Body of pancreas (tissue), 4 donors: Measurements from ENCODE around the gene GTF2F2. TPM values are rescaled to one million over a fixed set of nuclear protein-coding genes. Genes with fewer than 3 reads are reported as not detected.

Experiments used
- ATAC-seq: fragments of 150-250 bp; one replicate; pipeline ENCODE4 v1.9.1; 2016
- DNase-seq, 4 donors: peaks; one replicate each; pipeline ENCODE4 v3.0.0-alpha.2; 2019
- H3K27ac ChIP-seq, 4 donors: fragments of 200-600 bp; sonication (generic); 1 replicate in 3 of 4; 2 replicates in 1 of 4; pipeline versions ENCODE4 v1.5.1 to v1.6.1; 2016 to 2019; ENCODE audit warnings: mild to moderate bottlenecking in 1 of 4, mixed read lengths in 1 of 4, moderate library complexity in 1 of 4
- H3K27me3 ChIP-seq, 2 donors: fragments of 200-600 bp; sonication (generic); one replicate each; pipeline ENCODE4 v1.6.0; 2016; ENCODE audit warnings: mild to moderate bottlenecking in 1 of 2
- H3K36me3 ChIP-seq, 2 donors: fragments of 200-600 bp; sonication (generic); replicated peaks in 1 of 2; 2 replicates each; pipeline ENCODE4 v1.5.1; 2016; ENCODE audit warnings: low read depth in 2 of 2; ENCODE audit not compliant: insufficient read depth in 1 of 2
- H3K4me1 ChIP-seq: fragments of 200-600 bp; sonication (generic); one replicate; pipeline ENCODE4 v1.6.0; 2016
- H3K4me3 ChIP-seq, 2 donors: fragments of 200-600 bp; sonication (generic); 1 replicate in 1 of 2; 2 replicates in 1 of 2; pipeline ENCODE4 v1.5.1; 2016 to 2019
- H3K9me3 ChIP-seq, 3 donors: fragments of 200-600 bp; sonication (generic); 1 replicate in 2 of 3; 2 replicates in 1 of 3; pipeline ENCODE4 v1.5.1; 2016
- CTCF ChIP-seq, 7 experiments: fragments of 450-650 bp in 4 of 7; fragments of 200-600 bp in 3 of 7; sonication (generic) in 3 of 7; IDR thresholded peaks; one replicate each; pipeline ENCODE4 v1.5.1; 2016 to 2019; ENCODE audit warnings: antibody characterized with exemption in 7 of 7
- POLR2A ChIP-seq, 3 donors: fragments of 450-650 bp; IDR thresholded peaks; one replicate each; pipeline ENCODE4 v1.6.1; 2016; ENCODE audit warnings: antibody characterized with exemption in 3 of 3, mild to moderate bottlenecking in 2 of 3
- WGBS, 2 donors: methylation state at CpG; one replicate each; pipeline ENCODE4 v1.1.5; 2017; 5-methylcytosine and 5-hydroxymethylcytosine counted together
- intact Hi-C: fragments of 100-400 bp; cut with DNase I; formaldehyde crosslinking; loops from one replicate; pipeline ENCODE4 v1.15.1; 2023
- total RNA-seq, 2 donors: library from RNA; depleted of rRNA; stranded (reverse); fragments of >200 nt; gene quantifications; one replicate each; pipeline ENCODE4 v1.1.0, GENCODE V29; 2016

GTF2F2 gene
- total RNA-seq, 2 donors from 2014 or later, result 5.9 to 9.6 TPM

- Histone ChIP-seq H3K4me1 (no peaks in the 10 kb centered on the region), H3K9me3 (no peaks in the 10 kb centered on the region), H3K27me3 (no peaks in the 10 kb centered on the region), H3K27ac (no peak overlapping the region), H3K4me3 (no peak overlapping the region), H3K36me3 (no peaks in the 10 kb centered on the region)
- intact Hi-C loops, result no loop called here
- ATAC-seq (no peak), DNase-seq (no peak)
- TF ChIP-seq CTCF (IDR thresholded peaks at IDR 0.05) (no peak), POLR2A (IDR thresholded peaks at IDR 0.05) (no peak)
- 100% methylated on average over 1 of the region's 1 CpG for WGBS, 2 donors
Measured at GRCh38 chr13:45255247-45255987, 135.1 kb downstream of the GTF2F2 start.

GRCh38 chr13:45256254-45256653 is 135.9 kb downstream of the GTF2F2 start:
- no peaks in the 10 kb centered on the region for H3K36me3 ChIP-seq
- intact Hi-C loops, result no loop called here
- no peaks in the 10 kb centered on the region for H3K27me3 ChIP-seq
- H3K4me3 ChIP-seq, result no peak overlapping the region
- DNase-seq (no peak), ATAC-seq (no peak)
- no peaks in the 10 kb centered on the region for H3K4me1 ChIP-seq
- WGBS, 2 donors, result 80 to 94% methylated on average over 1 of the region's 1 CpG
- no peaks in the 10 kb centered on the region for H3K9me3 ChIP-seq
- no peak for TF ChIP-seq POLR2A (IDR thresholded peaks at IDR 0.05)
- H3K27ac ChIP-seq, result no peak overlapping the region

DNA sequence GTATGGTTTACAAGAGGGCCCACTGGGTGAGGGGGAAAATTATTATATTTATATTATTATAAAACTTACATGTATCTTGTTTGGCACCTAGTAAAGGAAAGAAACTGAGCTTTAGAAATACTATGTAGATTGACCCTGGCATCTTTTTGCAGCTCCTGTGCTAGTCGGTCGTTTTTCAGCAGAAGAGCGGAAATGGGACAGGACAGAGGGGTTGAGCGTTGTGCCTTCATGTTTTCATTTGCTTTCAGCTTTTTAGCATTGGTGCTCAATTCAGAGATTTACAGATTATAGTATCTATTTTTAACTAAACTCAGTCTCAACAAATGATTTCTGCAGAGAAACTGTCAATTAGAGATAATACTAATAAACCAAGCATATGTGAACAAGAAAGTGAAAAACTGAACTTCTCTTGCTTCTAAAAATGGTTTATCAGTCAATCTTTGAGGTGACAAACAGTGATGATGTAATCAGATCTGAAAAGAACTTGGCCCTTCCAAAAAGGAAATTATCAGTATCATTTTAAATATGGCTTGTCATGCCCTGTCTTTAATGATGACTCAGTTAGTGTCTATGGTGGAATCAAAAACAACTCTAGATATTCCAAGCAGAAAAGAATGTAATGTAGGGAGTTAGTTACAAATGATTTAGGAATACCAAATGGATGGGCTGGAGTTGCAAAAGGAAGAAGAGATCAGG is 137.5 kb downstream of the GTF2F2 start:
- ATAC-seq (no peak), DNase-seq (no peak)
- intact Hi-C loops, result no loop called here
- H3K27me3 ChIP-seq, result no peaks in the 10 kb centered on the region
- H3K27ac ChIP-seq, result no peak overlapping the region
- no peak for TF ChIP-seq POLR2A (IDR thresholded peaks at IDR 0.05)
- TF ChIP-seq CTCF (IDR thresholded peaks at IDR 0.05), result no peak
- H3K36me3 ChIP-seq, result no peaks in the 10 kb centered on the region
- WGBS, 2 donors, result 90 to 92% methylated on average over 4 of the region's 4 CpGs
- no peak overlapping the region for H3K4me3 ChIP-seq
- H3K4me1 ChIP-seq, result no peaks in the 10 kb centered on the region
- H3K9me3 ChIP-seq, result no peaks in the 10 kb centered on the region

GRCh38 chr13:45258334-45258675 is 138.0 kb downstream of the GTF2F2 start:
- Histone ChIP-seq H3K4me3 (no peak overlapping the region), H3K36me3 (no peaks in the 10 kb centered on the region), H3K9me3 (no peaks in the 10 kb centered on the region), H3K27ac (no peak overlapping the region), H3K27me3 (no peaks in the 10 kb centered on the region), H3K4me1 (no peaks in the 10 kb centered on the region)
- intact Hi-C loops, result no loop called here
- ATAC-seq (no peak), DNase-seq (no peak)
- TF ChIP-seq POLR2A (IDR thresholded peaks at IDR 0.05) (no peak), CTCF (IDR thresholded peaks at IDR 0.05) (no peak)
- 57 to 68% methylated on average over 2 of the region's 2 CpGs for WGBS, 2 donors

GRCh38 chr13:45267215-45267614 is 146.9 kb downstream of the GTF2F2 start:
- TF ChIP-seq POLR2A (IDR thresholded peaks at IDR 0.05) (no peak), CTCF (IDR thresholded peaks at IDR 0.05) (no peak)
- H3K4me1 ChIP-seq, result no peaks in the 10 kb centered on the region
- no peak overlapping the region for H3K27ac ChIP-seq
- 87 to 91% methylated on average over 5 of the region's 5 CpGs for WGBS, 2 donors
- no peak for DNase-seq
- no peaks in the 10 kb centered on the region for H3K27me3 ChIP-seq
- no peaks in the 10 kb centered on the region for H3K9me3 ChIP-seq
- intact Hi-C loops, result no loop called here
- ATAC-seq, result no peak
- no peak overlapping the region for H3K4me3 ChIP-seq
- H3K36me3 ChIP-seq, result no peaks in the 10 kb centered on the region
